Measurements from ENCODE around the gene ZNF438. TPM values are rescaled to one million over a fixed set of nuclear protein-coding genes. Genes with fewer than 3 reads are reported as not detected.

ZNF438 gene
- total and polyA plus RNA-seq, 9 donors: 6.2 to 12.7 (median 7.1) TPM

DNA sequence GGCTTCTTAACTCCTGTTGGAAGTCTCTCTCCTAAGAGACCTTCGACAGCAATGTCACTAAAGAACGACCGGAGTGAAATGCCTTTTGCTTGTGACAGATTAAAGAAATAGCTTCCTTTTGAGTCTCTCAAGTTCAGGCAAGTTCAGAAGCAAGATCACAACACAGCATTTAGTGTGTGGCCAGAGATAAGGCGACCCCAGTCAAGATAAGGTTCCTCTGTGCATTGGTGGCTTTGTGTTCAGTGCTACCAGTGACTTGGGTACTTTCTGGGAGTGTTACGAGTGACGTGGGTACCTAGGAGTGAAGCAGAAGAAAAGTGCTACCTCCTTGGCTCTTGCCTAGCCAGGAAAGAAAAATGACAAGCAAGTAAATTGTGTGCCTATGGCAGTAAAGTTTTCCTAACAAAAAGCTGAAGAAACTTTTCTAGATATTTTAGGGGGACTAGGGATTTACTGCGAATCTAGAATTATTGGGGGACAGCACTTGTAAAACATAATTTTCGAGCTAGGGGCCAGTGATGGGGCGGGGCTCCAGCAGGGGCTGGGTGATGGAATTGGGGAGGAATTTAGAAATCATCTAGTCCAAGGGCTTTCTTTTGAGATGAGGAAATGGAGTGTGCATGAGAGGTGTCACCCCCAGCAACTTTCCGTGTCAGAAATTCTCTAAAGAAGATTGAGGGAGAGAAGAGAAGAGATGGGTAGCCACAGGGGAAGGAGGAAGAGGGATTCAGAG is 210.2 kb downstream of the ZNF438 start:
- Histone ChIP-seq H3K27ac (peak overlapping the region in 1 of 2 donors; percentile 43), H3K4me3 (no peak overlapping the region), H3K9me3 (no peaks in the 10 kb centered on the region), H3K36me3 (no peaks in the 10 kb centered on the region), H3K27me3 (no peaks in the 10 kb centered on the region), H3K4me1 (ENCODE audit: insufficient read depth) (peaks cover 14% of the 10 kb centered on the region)
- DNase-seq: no peak
- intact Hi-C loops (cut with DNase I): no loop called here
- no peak for TF ChIP-seq POLR2A (IDR thresholded peaks at IDR 0.05)
- no peak for TF ChIP-seq EP300 (IDR thresholded peaks at IDR 0.05)
- 88 to 90% (median 88%) methylated on average over 10 of the region's 10 CpGs for WGBS, 3 donors

GRCh38 chr10:30820261-30820991 is 211.2 kb downstream of the ZNF438 start:
- no peaks in the 10 kb centered on the region for H3K9me3 ChIP-seq
- no peak overlapping the region for H3K4me3 ChIP-seq
- intact Hi-C loops (cut with DNase I): no loop called here
- no peaks in the 10 kb centered on the region for H3K36me3 ChIP-seq
- H3K27ac ChIP-seq: peak overlapping the region in 1 of 2 donors; percentile 57
- no peaks in the 10 kb centered on the region for H3K27me3 ChIP-seq
- H3K4me1 ChIP-seq (ENCODE audit: insufficient read depth): peaks cover 14% of the 10 kb centered on the region
- TF ChIP-seq, protein P1, sequence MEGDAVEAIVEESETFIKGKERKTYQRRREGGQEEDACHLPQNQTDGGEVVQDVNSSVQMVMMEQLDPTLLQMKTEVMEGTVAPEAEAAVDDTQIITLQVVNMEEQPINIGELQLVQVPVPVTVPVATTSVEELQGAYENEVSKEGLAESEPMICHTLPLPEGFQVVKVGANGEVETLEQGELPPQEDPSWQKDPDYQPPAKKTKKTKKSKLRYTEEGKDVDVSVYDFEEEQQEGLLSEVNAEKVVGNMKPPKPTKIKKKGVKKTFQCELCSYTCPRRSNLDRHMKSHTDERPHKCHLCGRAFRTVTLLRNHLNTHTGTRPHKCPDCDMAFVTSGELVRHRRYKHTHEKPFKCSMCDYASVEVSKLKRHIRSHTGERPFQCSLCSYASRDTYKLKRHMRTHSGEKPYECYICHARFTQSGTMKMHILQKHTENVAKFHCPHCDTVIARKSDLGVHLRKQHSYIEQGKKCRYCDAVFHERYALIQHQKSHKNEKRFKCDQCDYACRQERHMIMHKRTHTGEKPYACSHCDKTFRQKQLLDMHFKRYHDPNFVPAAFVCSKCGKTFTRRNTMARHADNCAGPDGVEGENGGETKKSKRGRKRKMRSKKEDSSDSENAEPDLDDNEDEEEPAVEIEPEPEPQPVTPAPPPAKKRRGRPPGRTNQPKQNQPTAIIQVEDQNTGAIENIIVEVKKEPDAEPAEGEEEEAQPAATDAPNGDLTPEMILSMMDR (IDR thresholded peaks at IDR 0.05): no peak
- TF ChIP-seq POLR2A (IDR thresholded peaks at IDR 0.05) (no peak), EP300 (IDR thresholded peaks at IDR 0.05) (no peak)
- DNase-seq: no peak
- WGBS, 3 donors: 18 to 20% (median 20%) methylated on average over 10 of the region's 10 CpGs

- no peaks in the 10 kb centered on the region for H3K36me3 ChIP-seq
- no peak overlapping the region for H3K4me3 ChIP-seq
- WGBS, 3 donors: 54 to 60% (median 59%) methylated on average over 15 of the region's 15 CpGs
- no peak for DNase-seq
- H3K27me3 ChIP-seq: no peaks in the 10 kb centered on the region
- peaks cover 16% of the 10 kb centered on the region for H3K4me1 ChIP-seq (ENCODE audit: insufficient read depth)
- H3K27ac ChIP-seq: peak overlapping the region in 1 of 2 donors; percentile 57
- intact Hi-C loops (cut with DNase I): loop anchor here in 1 of 4 donors (5.0 to 10.0 kb wide), 2 partner anchors 43 to 215 kb away; partner anchors contain the start of gene ZNF438
- H3K9me3 ChIP-seq: no peaks in the 10 kb centered on the region
- no peak for TF ChIP-seq POLR2A (IDR thresholded peaks at IDR 0.05)
- no peak for TF ChIP-seq EP300 (IDR thresholded peaks at IDR 0.05)
- TF ChIP-seq, protein P1 (IDR thresholded peaks at IDR 0.05): no peak
Measured at GRCh38 chr10:30819341-30820181, 212.1 kb downstream of the ZNF438 start.

- WGBS, 3 donors: 94 to 97% (median 95%) methylated on average over 17 of the region's 17 CpGs
- DNase-seq: no peak
- H3K9me3 ChIP-seq: no peaks in the 10 kb centered on the region
- no peaks in the 10 kb centered on the region for H3K27me3 ChIP-seq
- H3K4me1 ChIP-seq (ENCODE audit: insufficient read depth): peaks cover 16% of the 10 kb centered on the region
- no peak overlapping the region for H3K4me3 ChIP-seq
- TF ChIP-seq POLR2A (IDR thresholded peaks at IDR 0.05): no peak
- TF ChIP-seq EP300 (IDR thresholded peaks at IDR 0.05): no peak
- TF ChIP-seq, protein P1 (IDR thresholded peaks at IDR 0.05): no peak
- no peaks in the 10 kb centered on the region for H3K36me3 ChIP-seq
- intact Hi-C loops (cut with DNase I): loop anchor here in 1 of 4 donors (5.0 to 10.0 kb wide), 2 partner anchors 43 to 216 kb away; partner anchors contain the start of gene ZNF438
- no peak overlapping the region for H3K27ac ChIP-seq
Measured at GRCh38 chr10:30818854-30819253, 212.8 kb downstream of the ZNF438 start.
